Ovary (tissue), 3 donors: Measurements from ENCODE around the gene FGR.

Source experiments
- CTCF ChIP-seq, 3 donors: fragments of 450-650 bp in 2 of 3; fragments of 200-600 bp in 1 of 3; IDR thresholded peaks; one replicate each; pipeline versions ENCODE4 v1.5.1 to v1.8.0; 2016 to 2022; ENCODE audit warnings: antibody characterized with exemption in 3 of 3, mild to moderate bottlenecking in 1 of 3
- POLR2A ChIP-seq: fragments of 450-650 bp; IDR thresholded peaks from one replicate; pipeline ENCODE4 v1.6.1; 2017; ENCODE audit warnings: antibody characterized with exemption, mild to moderate bottlenecking, moderate library complexity
- donor health status: DM: no; HTN: no; CAD: no.

GRCh38 chr1:27597516-27598294, 37.3 kb downstream of the FGR start:
- no peak for TF ChIP-seq CTCF (IDR thresholded peaks at IDR 0.05)
- TF ChIP-seq POLR2A: no peak
